Activated CD4-positive, alpha-beta T cell treated with anti-CD3 and anti-CD28 coated beads, Interleukin-2, amount 10 ng/mL, durations not matched to agents 7 days and 5 days (primary cell): Measurements from ENCODE around the gene SPATA2L. TPM values are rescaled to one million over a fixed set of nuclear protein-coding genes. Genes with fewer than 3 reads are reported as not detected.
"Not testable (repeated sequence)": the region's sequence is repeated elsewhere in the genome, so short reads cannot be mapped to it uniquely, and the experiment has no call there.

Source experiments
- CTCF ChIA-PET: fragments of 350-600 bp; sonication (Branson Sonifier 250); formaldehyde crosslinking; loops from one replicate; lab custom pipeline; 2021; ENCODE audit warnings: antibody characterized with exemption; lab: Charles Lee
- POLR2A ChIA-PET: fragments of 350-600 bp; sonication (Branson Sonifier 250); formaldehyde crosslinking; loops from one replicate; lab custom pipeline; 2021; ENCODE audit warnings: antibody characterized with exemption; lab: Charles Lee
- DNase-seq: peaks from one replicate; pipeline ENCODE4 v3.0.0-alpha.2; 2020
- H3K27ac Mint-ChIP-seq: one replicate; pipeline ENCODE4 v1.8.0; 2021; ENCODE audit warnings: mild to moderate bottlenecking, moderate library complexity, mixed read lengths
- H3K27me3 Mint-ChIP-seq: one replicate; pipeline ENCODE4 v1.8.0; 2021; ENCODE audit warnings: mixed read lengths
- H3K36me3 Mint-ChIP-seq: one replicate; pipeline ENCODE4 v1.8.0; 2021; ENCODE audit warnings: low read depth, mixed read lengths
- H3K4me1 Mint-ChIP-seq: one replicate; pipeline ENCODE4 v1.8.0; 2021; ENCODE audit warnings: mixed read lengths
- H3K4me3 Mint-ChIP-seq: one replicate; pipeline ENCODE4 v1.8.0; 2021; ENCODE audit warnings: mild to moderate bottlenecking, moderate library complexity, mixed read lengths
- H3K9me3 Mint-ChIP-seq: one replicate; pipeline ENCODE4 v1.8.0; 2021; ENCODE audit warnings: mixed read lengths
- total RNA-seq, 2 experiments: library from RNA; stranded (reverse); gene quantifications; one replicate each; pipeline ENCODE4 v1.2.3, GENCODE V29; 2021

Gene SPATA2L
- total RNA-seq, 2 experiments from 2014 or later = 5.3 to 8.0 TPM

DNA sequence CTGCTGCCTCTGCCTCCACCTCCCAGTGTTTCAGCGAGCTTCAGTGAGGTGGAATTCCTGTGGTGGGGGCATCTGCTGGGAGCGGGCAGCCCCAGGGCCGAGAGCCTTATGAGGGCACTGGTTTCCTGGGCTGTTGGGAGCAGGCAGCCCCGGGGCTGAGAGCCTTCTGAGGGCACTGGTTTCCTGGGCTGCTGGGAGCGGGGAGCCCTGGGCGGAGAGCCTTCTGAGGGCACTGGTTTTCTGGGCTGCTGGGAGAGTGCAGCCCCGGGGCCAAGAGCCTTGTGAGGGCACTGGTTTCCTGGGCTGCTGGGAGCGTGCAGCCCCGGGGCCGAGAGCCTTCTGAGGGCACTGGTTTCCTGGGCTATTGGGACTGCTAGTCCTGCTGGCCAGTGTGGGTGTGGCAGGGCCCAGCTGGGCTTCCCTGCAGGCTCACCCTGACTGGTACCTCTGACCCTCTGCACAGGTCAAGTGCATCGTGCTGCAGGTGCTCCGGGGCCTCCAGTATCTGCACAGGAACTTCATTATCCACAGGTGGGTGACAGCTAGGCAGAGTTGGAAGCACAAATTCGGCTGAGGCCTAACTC lies 9.4 kb downstream of the SPATA2L start:
- no peak for DNase-seq
- ChIA-PET POLR2A (no interaction called here), CTCF (interaction anchor here (1.1 to 2.5 kb wide), 2 partner anchors 8 to 14 kb away, joined by 3 to 8 read pairs; partner anchors contain the start of gene SPATA2L)
- Mint-ChIP-seq H3K4me3 (no peak overlapping the region), H3K27ac (no peak overlapping the region), H3K4me1 (peaks cover 26% of the 10 kb centered on the region), H3K36me3 (peaks cover 14% of the 10 kb centered on the region), H3K9me3 (no peaks in the 10 kb centered on the region), H3K27me3 (no peaks in the 10 kb centered on the region)

DNA sequence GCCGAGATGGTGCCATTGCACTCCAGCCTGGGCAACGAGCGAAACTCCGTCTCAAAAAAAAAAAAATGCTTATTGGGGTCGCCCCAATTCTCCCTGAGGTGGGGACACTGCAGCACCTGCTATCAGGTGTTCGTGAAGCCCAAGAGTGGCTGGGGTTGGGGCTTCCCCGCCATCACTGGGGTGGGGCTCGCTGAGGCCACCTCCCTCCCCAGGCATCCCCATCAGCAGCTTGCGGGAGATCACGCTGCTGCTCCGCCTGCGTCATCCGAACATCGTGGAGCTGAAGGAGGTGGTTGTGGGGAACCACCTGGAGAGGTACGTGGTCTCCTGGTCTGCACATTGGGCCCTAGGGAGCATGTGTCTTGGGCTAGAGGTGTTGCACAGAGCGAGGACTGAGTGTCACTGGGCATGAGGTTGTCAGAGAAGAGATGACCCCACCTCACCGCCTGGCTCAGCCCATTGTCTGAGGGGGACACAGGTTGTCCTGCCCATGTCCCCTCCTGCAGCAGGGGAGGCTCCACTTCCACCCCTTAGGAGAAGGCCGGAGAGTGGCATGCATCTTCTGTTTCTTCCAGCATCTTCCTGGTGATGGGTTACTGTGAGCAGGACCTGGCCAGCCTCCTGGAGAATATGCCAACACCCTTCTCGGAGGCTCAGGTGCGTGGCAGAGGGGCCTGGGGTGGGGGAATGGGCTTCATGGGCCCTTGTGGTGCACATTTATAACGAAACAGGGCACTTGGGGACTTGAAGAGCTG lies 10.1 kb downstream of the SPATA2L start:
- Mint-ChIP-seq H3K27me3 (no peaks in the 10 kb centered on the region), H3K27ac (no peak overlapping the region), H3K4me1 (peaks cover 24% of the 10 kb centered on the region), H3K36me3 (peaks cover 14% of the 10 kb centered on the region), H3K4me3 (no peak overlapping the region), H3K9me3 (no peaks in the 10 kb centered on the region)
- ChIA-PET POLR2A (no interaction called here), CTCF (interaction anchor here (1.1 to 2.5 kb wide), 2 partner anchors 9 to 14 kb away, joined by 3 to 8 read pairs; partner anchors contain the start of gene SPATA2L)
- no peak for DNase-seq

DNA sequence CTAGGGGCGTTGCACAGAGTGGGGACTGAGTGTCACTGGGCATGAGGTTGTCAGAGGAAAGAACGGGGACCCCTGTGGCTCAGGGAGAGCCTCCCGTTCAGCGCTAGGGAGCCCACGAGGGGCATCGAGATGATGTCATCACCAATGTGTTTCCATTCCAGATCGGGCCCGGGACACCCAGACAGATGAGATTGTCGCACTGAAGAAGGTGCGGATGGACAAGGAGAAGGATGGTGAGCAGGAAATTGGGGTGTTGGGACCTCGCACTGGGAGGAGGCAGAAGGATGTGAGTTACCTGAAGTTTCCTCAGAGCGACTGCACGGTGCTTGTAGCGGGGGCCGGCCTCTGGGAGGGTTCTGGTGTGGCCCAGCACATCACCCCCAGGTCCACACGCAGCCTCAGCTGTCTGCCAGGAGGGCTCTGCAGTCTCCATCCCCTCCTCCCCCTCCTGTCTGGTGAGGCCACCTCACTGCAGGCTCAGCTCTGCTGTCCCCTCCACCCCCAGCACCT lies 11.1 kb downstream of the SPATA2L start:
- no peak overlapping the region for H3K27ac Mint-ChIP-seq
- H3K36me3 Mint-ChIP-seq = peaks cover 14% of the 10 kb centered on the region
- DNase-seq = no peak
- H3K9me3 Mint-ChIP-seq = no peaks in the 10 kb centered on the region
- POLR2A ChIA-PET = no interaction called here
- CTCF ChIA-PET = interaction anchor here (2.5 kb wide), 1 partner anchor 10 kb away, joined by 8 read pairs; the partner anchor contains the start of gene SPATA2L
- H3K27me3 Mint-ChIP-seq = no peaks in the 10 kb centered on the region
- no peak overlapping the region for H3K4me3 Mint-ChIP-seq
- peaks cover 21% of the 10 kb centered on the region for H3K4me1 Mint-ChIP-seq

DNA sequence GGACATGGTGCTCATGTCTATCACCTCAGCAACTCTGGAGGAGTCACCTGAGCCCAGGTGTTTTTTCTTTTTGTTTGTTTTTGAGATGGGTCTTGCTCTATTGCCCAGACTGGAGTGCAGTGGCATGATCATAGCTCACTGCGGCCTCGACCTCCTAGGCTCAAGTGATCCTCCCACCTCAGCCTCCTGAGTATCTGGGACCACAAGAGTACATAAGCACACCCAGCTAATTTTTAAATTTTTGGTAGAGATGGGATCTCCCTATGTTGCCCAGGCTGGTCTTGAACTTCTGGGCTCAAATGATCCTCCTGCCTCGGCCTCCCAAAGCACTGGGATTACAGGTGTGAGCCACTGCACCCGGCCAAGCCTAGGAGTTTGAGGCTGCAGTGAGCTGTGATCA lies 11.9 kb downstream of the SPATA2L start:
- DNase-seq, H3K27ac Mint-ChIP-seq, H3K9me3 Mint-ChIP-seq, H3K27me3 Mint-ChIP-seq, POLR2A ChIA-PET, H3K4me3 Mint-ChIP-seq: not testable (repeated sequence)
- H3K4me1 Mint-ChIP-seq = peaks cover 24% of the 10 kb centered on the region
- H3K36me3 Mint-ChIP-seq = peaks cover 17% of the 10 kb centered on the region
- CTCF ChIA-PET = interaction anchor here (0.6 to 2.6 kb wide), 2 partner anchors 10 to 12 kb away, joined by 3 to 22 read pairs; no protein-coding TSS in a partner anchor

DNA sequence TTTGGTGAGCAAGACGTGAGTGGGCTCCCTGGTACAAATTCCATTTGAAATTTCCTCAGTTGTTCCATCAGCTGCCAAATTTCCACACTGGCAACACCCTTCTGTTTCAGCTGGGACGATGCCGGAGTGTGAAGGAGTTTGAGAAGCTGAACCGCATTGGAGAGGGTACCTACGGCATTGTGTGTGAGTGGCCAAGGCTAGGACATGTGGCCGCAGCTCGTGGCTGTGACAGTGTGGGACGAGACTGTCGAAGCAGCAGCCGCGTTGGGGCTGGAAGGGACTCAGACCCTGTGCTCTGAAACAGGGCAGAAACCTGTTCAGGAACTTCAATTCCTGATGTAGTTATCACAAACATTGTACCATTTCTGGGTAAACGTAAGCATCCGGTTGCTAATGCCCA lies 12.4 kb downstream of the SPATA2L start:
- no peaks in the 10 kb centered on the region for H3K27me3 Mint-ChIP-seq
- no peak overlapping the region for H3K27ac Mint-ChIP-seq
- CTCF ChIA-PET = interaction anchor here (2.6 kb wide), 1 partner anchor 10 kb away, joined by 22 read pairs; no protein-coding TSS in a partner anchor
- POLR2A ChIA-PET = no interaction called here
- peaks cover 3% of the 10 kb centered on the region for H3K9me3 Mint-ChIP-seq
- H3K36me3 Mint-ChIP-seq = peaks cover 18% of the 10 kb centered on the region
- peaks cover 24% of the 10 kb centered on the region for H3K4me1 Mint-ChIP-seq
- no peak for DNase-seq
- H3K4me3 Mint-ChIP-seq = no peak overlapping the region

DNA sequence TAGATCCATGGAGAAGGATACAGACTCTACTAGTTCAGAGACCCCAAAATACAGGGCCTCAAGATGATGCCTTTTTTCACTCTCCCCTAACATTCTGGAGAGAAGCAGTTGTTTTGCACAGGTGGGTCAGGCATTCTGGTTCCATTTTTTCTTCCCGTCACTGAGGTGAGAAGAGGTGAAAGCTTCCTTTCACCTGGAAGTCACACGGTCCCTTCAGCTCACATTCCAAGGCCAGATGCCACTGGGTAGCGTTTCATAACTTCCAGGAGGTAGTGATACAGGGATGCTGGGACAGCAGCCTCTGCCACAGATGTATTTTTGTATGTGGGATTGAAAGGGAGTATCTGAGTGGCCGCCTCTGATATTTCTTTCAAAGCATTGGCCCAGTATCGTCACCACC lies 13.1 kb downstream of the SPATA2L start:
- no peak for DNase-seq
- peak overlapping the region; percentile 46 for H3K27ac Mint-ChIP-seq
- H3K4me1 Mint-ChIP-seq = peaks cover 24% of the 10 kb centered on the region
- CTCF ChIA-PET = interaction anchor here (2.6 kb wide), 1 partner anchor 11 kb away, joined by 22 read pairs; no protein-coding TSS in a partner anchor
- POLR2A ChIA-PET = no interaction called here
- H3K4me3 Mint-ChIP-seq = peak overlapping the region; percentile 92
- H3K27me3 Mint-ChIP-seq = no peaks in the 10 kb centered on the region
- peaks cover 3% of the 10 kb centered on the region for H3K9me3 Mint-ChIP-seq
- peaks cover 15% of the 10 kb centered on the region for H3K36me3 Mint-ChIP-seq

DNA sequence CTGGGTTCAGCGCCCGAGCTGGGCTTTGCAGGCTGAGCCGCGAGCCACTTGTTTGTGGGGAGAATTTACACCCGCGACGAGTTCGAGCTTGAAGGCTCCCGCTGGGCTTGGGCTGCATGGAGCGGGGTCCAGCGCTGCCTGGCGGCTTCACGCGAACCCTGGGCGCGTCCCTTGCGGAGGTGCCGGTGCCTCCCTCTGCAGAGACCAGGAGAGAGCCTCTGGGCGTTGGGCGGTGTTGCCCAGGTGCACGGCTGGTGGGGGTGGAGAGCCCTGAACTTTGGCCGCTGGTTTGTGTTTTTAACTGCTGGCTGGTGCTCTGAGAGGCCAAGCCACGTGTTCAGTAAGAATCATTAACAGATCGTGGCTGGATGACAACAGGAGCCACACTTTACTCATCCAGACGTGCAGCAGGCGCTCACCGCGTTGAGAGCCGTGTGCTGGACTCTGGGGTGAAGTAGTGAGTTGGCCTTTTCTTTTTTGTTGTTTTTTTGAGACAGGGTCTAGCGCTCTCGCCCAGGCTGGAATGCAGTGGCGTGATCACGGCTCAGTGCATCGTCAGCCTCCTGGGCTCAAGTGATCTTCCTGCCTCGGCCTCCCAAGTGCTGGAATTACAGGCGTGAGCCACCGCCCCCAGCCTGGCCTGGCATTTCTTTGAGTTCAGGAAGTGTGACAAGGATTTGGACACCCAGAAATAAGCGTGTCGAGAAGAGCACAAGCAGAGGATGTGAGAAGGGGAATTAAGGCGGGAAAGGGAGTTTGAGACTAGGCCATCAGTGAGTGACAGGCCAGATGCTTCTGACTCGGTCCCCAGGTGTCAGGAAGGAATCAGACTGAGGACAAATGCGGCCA lies 14.2 kb downstream of the SPATA2L start:
- ChIA-PET CTCF (interaction anchor here (1.7 to 2.6 kb wide), 4 partner anchors 12 to 19 kb away, joined by 6 to 22 read pairs (median 14); no protein-coding TSS in a partner anchor), POLR2A (no interaction called here)
- no peak for DNase-seq
- Mint-ChIP-seq H3K4me1 (peaks cover 24% of the 10 kb centered on the region), H3K27me3 (no peaks in the 10 kb centered on the region), H3K36me3 (peaks cover 12% of the 10 kb centered on the region), H3K9me3 (peaks cover 3% of the 10 kb centered on the region), H3K4me3 (peak overlapping the region; percentile 92), H3K27ac (peak overlapping the region; percentile 80)

DNA sequence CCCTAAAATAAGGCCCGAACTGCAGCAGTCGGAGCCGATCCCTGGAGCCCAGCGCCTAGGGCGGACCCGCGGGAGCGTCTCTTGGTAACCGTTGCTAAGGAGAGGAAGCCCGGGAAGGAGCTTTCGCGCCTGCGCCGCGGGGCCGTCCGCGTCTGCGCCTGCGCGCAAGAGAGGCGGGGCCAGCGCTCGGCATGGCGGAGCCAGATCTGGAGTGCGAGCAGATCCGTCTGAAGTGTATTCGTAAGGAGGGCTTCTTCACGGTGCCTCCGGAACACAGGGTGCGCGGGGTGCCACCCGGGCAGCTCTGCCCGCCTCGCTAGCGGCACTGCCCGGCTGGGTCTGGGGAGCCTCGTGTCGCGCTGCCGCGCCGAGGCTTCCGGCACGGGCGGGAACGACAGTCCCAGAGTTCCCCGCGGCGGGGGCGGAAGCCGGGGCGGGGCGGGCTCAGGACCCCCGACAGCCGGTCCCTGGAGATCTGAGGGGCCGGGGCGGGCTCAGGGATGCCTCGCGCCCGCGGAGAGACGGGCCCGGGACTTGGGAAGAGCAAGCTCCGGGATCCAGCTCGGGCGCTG lies 14.9 kb downstream of the SPATA2L start, which contains the start of gene CDK10:
Gene CDK10, plus strand, starts transcription at position 170 of the 572 bp plus-strand sequence. Its CDS starts 22 bp downstream, at position 192.
- Mint-ChIP-seq H3K36me3 (peaks cover 12% of the 10 kb centered on the region), H3K9me3 (peaks cover 3% of the 10 kb centered on the region), H3K4me3 (peak within 1 kb of the TSS; percentile 92), H3K27me3 (no peaks in the 10 kb centered on the region), H3K4me1 (peaks cover 24% of the 10 kb centered on the region), H3K27ac (peak within 1 kb of the TSS; percentile 90)
- ChIA-PET CTCF (interaction anchor here (0.6 to 2.6 kb wide), 5 partner anchors 11 to 767 kb away, joined by 3 to 19 read pairs (median 6); no protein-coding TSS in a partner anchor), POLR2A (no interaction called here)
- peak; percentile 88 for DNase-seq

DNA sequence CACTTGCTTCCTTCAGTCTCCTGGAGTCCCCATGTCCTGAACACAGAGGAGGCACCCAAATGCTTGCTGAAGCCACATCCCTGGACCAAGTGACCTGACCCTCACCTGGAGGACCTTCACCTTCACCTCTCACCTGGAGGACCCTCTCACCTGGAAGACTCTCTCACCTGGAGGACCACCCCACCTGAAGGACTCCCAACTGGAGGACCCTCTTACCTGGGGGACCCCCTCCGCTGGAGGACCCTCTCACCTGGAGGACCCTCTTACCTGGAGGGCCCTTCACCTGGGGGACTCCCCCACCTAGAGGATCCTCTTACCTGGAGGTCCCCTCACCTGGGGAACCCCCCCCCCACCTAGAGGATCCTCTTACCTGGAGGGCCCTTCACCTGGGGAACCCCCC lies 15.6 kb downstream of the SPATA2L start:
- no peak for DNase-seq
- H3K4me1 Mint-ChIP-seq = peaks cover 24% of the 10 kb centered on the region
- POLR2A ChIA-PET = no interaction called here
- peaks cover 12% of the 10 kb centered on the region for H3K36me3 Mint-ChIP-seq
- peak overlapping the region; percentile 19 for H3K27ac Mint-ChIP-seq
- H3K27me3 Mint-ChIP-seq = no peaks in the 10 kb centered on the region
- CTCF ChIA-PET = interaction anchor here (0.6 to 2.6 kb wide), 5 partner anchors 10 to 766 kb away, joined by 3 to 19 read pairs (median 6); no protein-coding TSS in a partner anchor
- peak overlapping the region; percentile 92 for H3K4me3 Mint-ChIP-seq
- peaks cover 3% of the 10 kb centered on the region for H3K9me3 Mint-ChIP-seq

DNA sequence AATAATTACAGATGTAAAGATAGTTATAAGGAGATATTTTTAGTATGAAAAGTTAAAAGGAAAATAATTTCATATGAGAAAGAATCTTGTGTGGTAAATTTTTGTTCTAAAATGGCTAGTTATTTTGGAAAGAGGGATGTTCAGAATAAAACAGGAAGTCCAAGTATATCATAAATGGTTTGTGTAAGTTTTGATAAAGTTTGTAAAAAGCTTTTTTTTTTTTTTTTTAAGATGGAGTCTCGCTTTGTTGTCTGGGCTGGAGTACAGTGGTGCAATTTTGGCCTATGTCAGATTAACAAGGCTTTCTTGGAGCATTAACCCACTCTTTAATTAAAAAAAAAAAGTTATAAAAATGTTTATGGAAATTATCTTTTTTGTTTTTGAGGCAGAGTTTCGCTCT lies 23.2 kb downstream of the SPATA2L start:
- no peaks in the 10 kb centered on the region for H3K9me3 Mint-ChIP-seq
- H3K4me1 Mint-ChIP-seq = no peaks in the 10 kb centered on the region
- POLR2A ChIA-PET = no interaction called here
- peaks cover 2% of the 10 kb centered on the region for H3K36me3 Mint-ChIP-seq
- no peak for DNase-seq
- no peak overlapping the region for H3K27ac Mint-ChIP-seq
- no peak overlapping the region for H3K4me3 Mint-ChIP-seq
- H3K27me3 Mint-ChIP-seq = no peaks in the 10 kb centered on the region
- CTCF ChIA-PET = interaction anchor here (0.6 to 1.0 kb wide), 3 partner anchors 11 to 166 kb away, joined by 3 to 6 read pairs (median 3); no protein-coding TSS in a partner anchor

DNA sequence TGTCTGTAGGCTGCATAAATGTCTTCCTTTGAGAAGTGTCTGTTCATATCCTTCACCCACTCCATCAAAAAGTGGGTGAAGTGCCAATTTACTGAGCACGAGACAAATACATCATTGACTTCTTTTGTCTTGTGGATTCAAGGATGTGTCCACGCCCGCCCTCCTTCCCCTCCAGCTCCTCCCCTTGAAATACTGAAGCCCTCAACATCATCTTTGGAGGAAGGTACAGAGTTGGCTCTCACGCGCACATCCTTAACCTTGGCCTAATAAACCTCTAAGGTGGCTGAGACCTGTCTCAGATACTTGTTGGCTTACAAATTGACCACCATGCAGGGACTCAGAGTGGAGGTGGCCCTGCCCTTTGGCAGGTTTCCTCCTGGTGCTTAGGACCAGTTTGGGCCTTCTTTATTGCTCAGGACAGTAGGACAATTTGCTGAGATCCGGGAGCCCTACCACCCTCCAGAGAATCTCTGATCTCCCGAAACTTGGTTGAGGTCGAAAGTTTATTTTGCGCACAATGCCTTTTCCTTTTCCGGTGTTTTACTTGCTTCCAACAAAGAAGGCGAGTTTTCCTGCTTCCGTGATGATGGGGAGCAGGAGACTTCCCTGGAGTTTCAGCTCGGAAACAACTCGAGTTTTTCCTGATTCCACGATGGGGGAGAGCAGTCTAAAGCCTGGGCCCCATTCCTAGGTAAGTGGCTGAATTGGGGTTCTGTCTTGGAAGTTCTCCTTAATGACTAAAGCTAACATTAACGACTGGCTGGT lies 29.1 kb downstream of the SPATA2L start:
- no peaks in the 10 kb centered on the region for H3K36me3 Mint-ChIP-seq
- H3K27me3 Mint-ChIP-seq = no peaks in the 10 kb centered on the region
- no peaks in the 10 kb centered on the region for H3K9me3 Mint-ChIP-seq
- H3K27ac Mint-ChIP-seq = no peak overlapping the region
- POLR2A ChIA-PET = no interaction called here
- DNase-seq = no peak
- CTCF ChIA-PET = no interaction called here
- H3K4me3 Mint-ChIP-seq = no peak overlapping the region
- H3K4me1 Mint-ChIP-seq = peaks cover 18% of the 10 kb centered on the region
